Uterus (tissue), 4 donors: Measurements from ENCODE around the gene HIPK2. TPM values are rescaled to one million over a fixed set of nuclear protein-coding genes. Genes with fewer than 3 reads are reported as not detected.
A peak's percentile ranks its signal among the peaks of the same experiment; 100 is the strongest.

Source experiments
- DNase-seq, 2 donors: peaks; one replicate each; pipeline ENCODE4 v3.0.0-alpha.2; 2019 to 2020
- H3K27ac ChIP-seq, 2 donors: fragments of 200-600 bp; sonication (generic); 1 replicate in 1 of 2; 2 replicates in 1 of 2; pipeline ENCODE4 v1.5.1; 2016 to 2018
- H3K27me3 ChIP-seq, 2 donors: fragments of 200-600 bp; sonication (generic); one replicate each; pipeline ENCODE4 v1.5.1; 2018 to 2019; ENCODE audit warnings: control low read depth in 1 of 2
- H3K36me3 ChIP-seq, 2 donors: fragments of 200-600 bp; sonication (generic); one replicate each; pipeline ENCODE4 v1.5.1; 2019; ENCODE audit warnings: control low read depth in 1 of 2
- H3K4me1 ChIP-seq, 2 donors: fragments of 200-600 bp; sonication (generic); one replicate each; pipeline ENCODE4 v1.5.1; 2018 to 2019; ENCODE audit warnings: control low read depth in 1 of 2
- H3K4me3 ChIP-seq, 2 donors: fragments of 200-600 bp; sonication (generic); 1 replicate in 1 of 2; 2 replicates in 1 of 2; pipeline ENCODE4 v1.5.1; 2018 to 2019; ENCODE audit warnings: mild to moderate bottlenecking in 1 of 2
- H3K9me3 ChIP-seq, 2 donors: fragments of 200-600 bp; sonication (generic); one replicate each; pipeline ENCODE4 v1.5.1; 2019; ENCODE audit warnings: control low read depth in 1 of 2
- POLR2A ChIP-seq, 2 donors: fragments of 450-650 bp; IDR thresholded peaks; one replicate each; pipeline ENCODE4 v1.6.1; 2016; ENCODE audit warnings: antibody characterized with exemption in 2 of 2, mild to moderate bottlenecking in 1 of 2, moderate library complexity in 1 of 2
- intact Hi-C: fragments of 100-400 bp; cut with DNase I; formaldehyde crosslinking; loops from one replicate; pipeline ENCODE4 v1.15.1; 2023; ENCODE audit warnings: low total_unique reads
- total RNA-seq, 4 donors: library from RNA; depleted of rRNA in 3 of 4; stranded (reverse); fragments of >200 nt in 3 of 4; gene quantifications; one replicate each; pipeline versions ENCODE4 v1.1.0 to v1.2.4, GENCODE V29; 2014 to 2023
- TF ChIP-seq, protein P1 (sequence below), 4 experiments: fragments of 200-600 bp in 2 of 4; fragments of 450-650 bp in 2 of 4; sonication (generic) in 2 of 4; IDR thresholded peaks; one replicate each; pipeline ENCODE4 v1.5.1; 2016 to 2019; ENCODE audit warnings: antibody characterized with exemption in 4 of 4, mild to moderate bottlenecking in 2 of 4, moderate library complexity in 1 of 4
- donor health status: DM: yes; HTN: yes; CAD: no.

HIPK2 gene
- total RNA-seq, 4 donors from 2014 or later, result 9.4 to 65.8 (median 19.2) TPM

DNA sequence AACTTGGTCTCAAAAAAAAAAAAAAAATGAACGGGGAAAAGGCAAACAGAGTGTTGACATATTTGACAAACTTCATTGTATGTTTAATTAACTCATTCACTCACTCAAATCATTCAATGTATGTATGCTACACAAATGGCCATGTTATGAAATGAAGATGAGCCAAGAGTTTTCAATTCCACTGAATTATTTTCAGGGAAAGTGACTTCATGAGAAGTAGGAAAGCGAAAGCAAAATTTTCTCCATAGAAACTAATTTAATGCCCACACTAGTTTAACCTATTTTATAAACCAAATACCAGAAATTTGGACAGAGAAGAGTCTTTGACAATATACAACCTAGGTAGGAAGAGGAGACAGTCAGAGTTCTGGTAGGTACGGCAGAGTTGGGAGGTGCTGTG is 119.5 kb downstream of the HIPK2 start:
- intact Hi-C loops, result loop anchor here (10.0 kb wide), 1 partner anchor 117 kb away; the partner anchor contains the start of gene HIPK2
- no peak overlapping the region for H3K4me3 ChIP-seq
- peaks cover 0 to 4% of the 10 kb centered on the region in 2 donors for H3K4me1 ChIP-seq

DNA sequence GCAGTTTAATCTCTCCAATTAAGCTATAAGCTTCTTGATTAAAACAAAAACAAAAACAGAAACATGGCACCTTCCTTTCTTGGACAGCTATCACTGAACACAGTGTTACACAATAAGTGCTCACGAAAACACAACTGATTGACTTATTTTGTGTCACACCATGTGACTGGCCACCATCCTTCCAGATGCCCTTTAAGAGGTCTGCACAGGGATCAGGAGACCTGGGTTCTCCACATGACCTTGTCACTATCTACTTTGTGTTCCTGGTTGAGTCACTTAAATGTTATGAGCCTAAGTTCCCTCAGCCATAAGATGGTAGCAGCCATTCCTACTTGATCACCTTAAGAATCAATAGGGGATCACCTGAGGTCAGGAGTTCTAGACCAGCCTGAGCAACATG is 120.1 kb downstream of the HIPK2 start:
- Histone ChIP-seq H3K9me3 (no peaks in the 10 kb centered on the region), H3K4me1 (peaks cover 0 to 4% of the 10 kb centered on the region in 2 donors), H3K27me3 (no peaks in the 10 kb centered on the region), H3K27ac (no peak overlapping the region), H3K36me3 (no peaks in the 10 kb centered on the region), H3K4me3 (no peak overlapping the region)
- TF ChIP-seq, protein P1, sequence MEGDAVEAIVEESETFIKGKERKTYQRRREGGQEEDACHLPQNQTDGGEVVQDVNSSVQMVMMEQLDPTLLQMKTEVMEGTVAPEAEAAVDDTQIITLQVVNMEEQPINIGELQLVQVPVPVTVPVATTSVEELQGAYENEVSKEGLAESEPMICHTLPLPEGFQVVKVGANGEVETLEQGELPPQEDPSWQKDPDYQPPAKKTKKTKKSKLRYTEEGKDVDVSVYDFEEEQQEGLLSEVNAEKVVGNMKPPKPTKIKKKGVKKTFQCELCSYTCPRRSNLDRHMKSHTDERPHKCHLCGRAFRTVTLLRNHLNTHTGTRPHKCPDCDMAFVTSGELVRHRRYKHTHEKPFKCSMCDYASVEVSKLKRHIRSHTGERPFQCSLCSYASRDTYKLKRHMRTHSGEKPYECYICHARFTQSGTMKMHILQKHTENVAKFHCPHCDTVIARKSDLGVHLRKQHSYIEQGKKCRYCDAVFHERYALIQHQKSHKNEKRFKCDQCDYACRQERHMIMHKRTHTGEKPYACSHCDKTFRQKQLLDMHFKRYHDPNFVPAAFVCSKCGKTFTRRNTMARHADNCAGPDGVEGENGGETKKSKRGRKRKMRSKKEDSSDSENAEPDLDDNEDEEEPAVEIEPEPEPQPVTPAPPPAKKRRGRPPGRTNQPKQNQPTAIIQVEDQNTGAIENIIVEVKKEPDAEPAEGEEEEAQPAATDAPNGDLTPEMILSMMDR (IDR thresholded peaks at IDR 0.05), result no peak
- no peak for TF ChIP-seq POLR2A (IDR thresholded peaks at IDR 0.05)
- DNase-seq, result no peak
- intact Hi-C loops, result loop anchor here (10.0 kb wide), 1 partner anchor 117 kb away; the partner anchor contains the start of gene HIPK2

More for the DNA sequence above, 119.5 kb downstream of the HIPK2 start:
- DNase-seq, result no peak
- H3K27ac ChIP-seq, result no peak overlapping the region
- no peaks in the 10 kb centered on the region for H3K36me3 ChIP-seq
- H3K27me3 ChIP-seq, result no peaks in the 10 kb centered on the region
- TF ChIP-seq, protein P1 (IDR thresholded peaks at IDR 0.05), result no peak
- no peak for TF ChIP-seq POLR2A (IDR thresholded peaks at IDR 0.05)
- H3K9me3 ChIP-seq, result no peaks in the 10 kb centered on the region

DNA sequence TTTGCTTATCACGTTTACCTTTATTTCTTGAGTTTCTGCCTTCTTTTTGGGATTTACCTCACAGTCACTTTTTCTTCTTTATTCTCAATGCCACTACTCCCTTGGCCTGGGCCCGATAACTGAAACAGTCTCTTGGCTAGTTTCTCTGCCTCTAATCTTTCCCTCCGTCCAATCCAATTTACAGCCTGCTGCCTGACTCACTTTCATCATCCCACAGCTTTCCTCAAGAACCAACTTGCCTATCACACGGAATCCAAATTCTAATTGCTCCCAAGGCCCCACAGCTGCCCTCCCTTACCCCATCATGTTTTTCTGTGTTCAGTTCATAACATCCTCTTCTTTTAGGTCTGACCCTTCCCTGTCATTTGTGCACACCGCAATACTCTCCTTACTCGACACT is 121.4 kb downstream of the HIPK2 start:
- TF ChIP-seq, protein P1 (IDR thresholded peaks at IDR 0.05), result no peak
- no peak for TF ChIP-seq POLR2A (IDR thresholded peaks at IDR 0.05)
- peak overlapping the region in 1 of 2 donors; percentile 31 for H3K27ac ChIP-seq
- no peak for DNase-seq
- intact Hi-C loops, result loop anchor here (10.0 kb wide), 1 partner anchor 118 kb away; the partner anchor contains the start of gene HIPK2
- no peaks in the 10 kb centered on the region for H3K27me3 ChIP-seq
- no peaks in the 10 kb centered on the region for H3K36me3 ChIP-seq
- H3K4me1 ChIP-seq, result peaks cover 0 to 4% of the 10 kb centered on the region in 2 donors
- no peaks in the 10 kb centered on the region for H3K9me3 ChIP-seq
- no peak overlapping the region for H3K4me3 ChIP-seq

DNA sequence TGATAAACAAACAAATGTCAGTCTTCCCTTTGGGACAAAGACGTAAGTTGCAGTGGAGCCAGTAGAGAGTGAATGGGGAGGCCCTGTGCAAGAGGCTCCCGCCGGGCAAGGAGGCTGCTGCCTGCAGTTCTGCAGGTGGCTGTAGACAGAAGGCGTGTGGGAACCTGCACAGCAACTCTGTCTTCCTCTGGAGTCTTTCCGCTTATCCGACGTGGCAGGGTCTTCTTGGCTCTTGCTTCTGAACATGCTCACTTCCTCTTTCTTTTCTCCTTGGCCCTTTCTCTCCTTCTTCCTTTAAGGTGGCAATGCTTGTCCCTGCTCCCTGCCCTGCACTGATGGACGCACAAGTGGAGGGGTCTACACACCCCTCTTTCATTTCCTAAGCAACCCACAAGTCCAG is 122.5 kb downstream of the HIPK2 start:
- intact Hi-C loops, result loop anchor here (10.0 kb wide), 1 partner anchor 119 kb away; the partner anchor contains the start of gene HIPK2
- Histone ChIP-seq H3K36me3 (no peaks in the 10 kb centered on the region), H3K4me3 (no peak overlapping the region), H3K4me1 (peaks cover 0 to 4% of the 10 kb centered on the region in 2 donors), H3K9me3 (no peaks in the 10 kb centered on the region), H3K27me3 (no peaks in the 10 kb centered on the region), H3K27ac (no peak overlapping the region)
- TF ChIP-seq, protein P1 (IDR thresholded peaks at IDR 0.05), result no peak
- TF ChIP-seq POLR2A (IDR thresholded peaks at IDR 0.05), result no peak
- DNase-seq, result no peak

DNA sequence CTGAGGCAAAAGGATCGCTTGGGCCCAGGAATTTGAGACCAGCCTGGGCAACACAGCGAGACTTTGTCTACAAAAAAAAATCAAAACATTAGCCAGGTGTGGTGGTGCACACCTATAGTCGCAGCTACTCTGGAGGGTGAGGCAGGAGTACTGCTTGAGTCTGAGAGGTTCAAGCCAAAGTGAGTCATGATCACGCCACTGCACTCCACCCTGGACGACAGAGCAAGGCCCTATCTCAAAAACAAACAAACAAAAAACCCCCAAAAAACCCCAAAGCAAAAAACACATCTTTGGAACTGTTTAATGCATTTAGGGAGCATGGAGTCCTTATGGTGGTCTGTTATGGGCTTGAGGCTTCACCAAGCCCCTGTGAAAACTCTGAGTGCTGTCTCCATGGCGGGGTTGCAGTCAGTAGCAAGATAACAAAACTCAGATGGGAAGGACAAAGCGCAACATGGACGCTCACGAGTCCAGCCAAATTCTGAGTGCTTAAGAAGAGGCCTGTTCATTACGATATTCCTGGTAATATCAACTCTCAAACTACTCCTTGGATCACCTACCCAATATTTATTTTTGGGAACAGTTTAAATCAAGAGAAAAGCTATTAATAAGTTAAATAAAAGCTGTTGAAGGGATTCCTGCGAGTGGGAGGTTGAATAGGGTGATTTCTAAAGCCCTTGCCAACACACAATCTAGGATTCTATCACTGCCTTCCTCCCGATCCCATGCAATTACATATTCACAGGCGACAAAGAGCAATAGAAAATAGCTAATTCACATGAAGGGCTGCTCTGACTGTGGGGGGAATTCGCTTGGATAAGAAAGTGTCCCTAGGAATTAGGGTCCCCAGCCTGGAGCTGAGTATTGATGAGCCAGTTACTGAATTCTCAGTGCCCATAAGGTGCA is 123.3 kb downstream of the HIPK2 start:
- DNase-seq, result no peak
- no peak overlapping the region for H3K4me3 ChIP-seq
- no peaks in the 10 kb centered on the region for H3K9me3 ChIP-seq
- TF ChIP-seq, protein P1 (IDR thresholded peaks at IDR 0.05), result no peak
- TF ChIP-seq POLR2A (IDR thresholded peaks at IDR 0.05), result no peak
- no peaks in the 10 kb centered on the region for H3K27me3 ChIP-seq
- peaks cover 0 to 4% of the 10 kb centered on the region in 2 donors for H3K4me1 ChIP-seq
- H3K36me3 ChIP-seq, result no peaks in the 10 kb centered on the region
- no peak overlapping the region for H3K27ac ChIP-seq
- intact Hi-C loops, result loop anchor here (10.0 kb wide), 1 partner anchor 120 kb away; the partner anchor contains the start of gene HIPK2
